HepG2 (cell line): ENCODE results near the gene RASA3.

ENCODE experiments used
- NFIC ChIP-seq: IDR thresholded peaks from 2 replicates; pipeline ENCODE4 v1.6.1; 2012; ENCODE audit warnings: mild to moderate bottlenecking, low read length, inconsistent platforms
- POLR2A ChIP-seq, 2 experiments: IDR thresholded peaks; 2 replicates each; pipeline ENCODE4 v1.6.1; 2011; ENCODE audit warnings: low read depth in 2 of 2, low read length in 2 of 2, mild to moderate bottlenecking in 1 of 2, moderate library complexity in 1 of 2; ENCODE audit not compliant: insufficient read depth in 1 of 2
- TBL1XR1 ChIP-seq: fragments of 150-350 bp; IDR thresholded peaks from 2 replicates; pipeline ENCODE4 v1.6.1; 2014; ENCODE audit warnings: borderline replicate concordance, low read length; ENCODE audit not compliant: partially characterized antibody

DNA sequence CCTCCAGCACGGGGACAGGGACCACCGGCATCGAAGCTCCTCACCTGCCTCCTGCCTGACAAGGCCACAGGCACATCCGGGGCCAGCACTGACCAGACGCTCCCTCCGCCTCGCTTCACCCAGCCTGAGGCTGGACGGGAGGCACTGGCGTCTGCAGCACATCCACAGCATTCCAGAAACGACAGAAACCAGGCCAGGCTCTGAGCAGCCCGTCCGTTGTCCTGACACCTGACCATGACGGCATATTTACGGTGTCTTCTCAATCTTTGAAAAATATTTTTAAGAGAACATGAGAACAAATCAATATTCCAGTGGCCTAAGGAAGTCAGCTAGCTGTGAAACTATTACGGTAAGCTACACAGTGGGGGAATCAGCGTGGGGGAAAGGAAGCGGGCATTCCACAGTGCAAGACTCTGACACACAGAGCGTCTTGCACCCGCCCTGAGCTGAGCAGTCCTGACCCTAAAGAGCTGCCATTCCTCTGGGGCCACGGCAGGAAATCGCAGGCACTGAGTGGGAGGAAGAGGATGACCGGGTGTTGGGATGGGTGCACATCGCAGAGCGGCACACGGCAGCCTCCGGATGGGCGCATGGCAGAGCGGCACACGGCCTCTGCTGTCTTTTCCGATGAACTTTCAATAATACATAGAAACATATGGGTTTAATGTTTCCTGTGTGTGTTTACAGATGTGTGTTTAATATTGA, 26.8 kb downstream of the RASA3 start:
- TF ChIP-seq TBL1XR1 (no peak), POLR2A (IDR thresholded peaks at IDR 0.05; ENCODE audit: insufficient read depth in 1 of 2, low read depth in 2 of 2, low read length in 2 of 2) (no peak), NFIC (no peak)
